Ovary (tissue), 3 donors: ENCODE results near the gene SLC6A9.

Source experiments
- CTCF ChIP-seq, 3 donors: fragments of 450-650 bp in 2 of 3; fragments of 200-600 bp in 1 of 3; IDR thresholded peaks; one replicate each; pipeline versions ENCODE4 v1.5.1 to v1.8.0; 2016 to 2022; ENCODE audit warnings: antibody characterized with exemption in 3 of 3, mild to moderate bottlenecking in 1 of 3
- EP300 ChIP-seq: sonication (generic); formaldehyde crosslinking; IDR thresholded peaks from one replicate; pipeline ENCODE4 v1.6.1; 2017; ENCODE audit warnings: antibody characterized with exemption
- POLR2A ChIP-seq: fragments of 450-650 bp; IDR thresholded peaks from one replicate; pipeline ENCODE4 v1.6.1; 2017; ENCODE audit warnings: antibody characterized with exemption, mild to moderate bottlenecking, moderate library complexity
- donor health status: DM: no; HTN: no; CAD: no.

GRCh38 chr1:43969746-43970466 lies 61.4 kb downstream of the SLC6A9 start, which contains the start of gene DPH2:
- TF ChIP-seq POLR2A (no peak), CTCF (IDR thresholded peaks at IDR 0.05) (peak in 1 of 3 donors; percentile 21), EP300 (no peak)
